Bone marrow (tissue), 2 donors: ENCODE measurements around the gene CADM4.
"Not testable (repeated sequence)": the region's sequence is repeated elsewhere in the genome, so short reads cannot be mapped to it uniquely, and the experiment has no call there.

Experiments used
- DNase-seq, 2 donors: peaks; one replicate each; lab custom pipeline; 2025; lab: John Stamatoyannopoulos, UW

CADM4 gene

DNA sequence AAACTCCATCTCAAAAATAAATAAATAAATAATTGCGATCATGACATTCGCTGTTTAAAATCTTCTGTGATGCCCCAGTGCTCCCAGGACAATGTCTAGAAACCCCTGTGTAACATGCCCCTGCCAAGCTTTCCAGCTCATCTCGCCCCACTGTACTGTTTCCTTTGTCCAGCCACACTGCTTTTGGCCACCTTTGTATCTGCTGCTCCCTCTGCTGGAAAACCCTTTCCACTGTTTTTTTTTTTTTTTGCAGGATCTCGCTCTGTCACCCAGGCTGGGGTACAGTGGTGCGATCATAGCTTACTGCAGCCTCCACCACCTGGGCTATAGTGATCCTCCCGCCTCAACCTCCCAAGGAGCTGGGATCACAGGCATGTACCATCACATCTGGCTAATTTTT lies 22.8 kb upstream of the CADM4 start:
- no peak for DNase-seq

GRCh38 chr19:43660971-43661360 lies 21.3 kb upstream of the CADM4 start:
- DNase-seq: no peak

DNA sequence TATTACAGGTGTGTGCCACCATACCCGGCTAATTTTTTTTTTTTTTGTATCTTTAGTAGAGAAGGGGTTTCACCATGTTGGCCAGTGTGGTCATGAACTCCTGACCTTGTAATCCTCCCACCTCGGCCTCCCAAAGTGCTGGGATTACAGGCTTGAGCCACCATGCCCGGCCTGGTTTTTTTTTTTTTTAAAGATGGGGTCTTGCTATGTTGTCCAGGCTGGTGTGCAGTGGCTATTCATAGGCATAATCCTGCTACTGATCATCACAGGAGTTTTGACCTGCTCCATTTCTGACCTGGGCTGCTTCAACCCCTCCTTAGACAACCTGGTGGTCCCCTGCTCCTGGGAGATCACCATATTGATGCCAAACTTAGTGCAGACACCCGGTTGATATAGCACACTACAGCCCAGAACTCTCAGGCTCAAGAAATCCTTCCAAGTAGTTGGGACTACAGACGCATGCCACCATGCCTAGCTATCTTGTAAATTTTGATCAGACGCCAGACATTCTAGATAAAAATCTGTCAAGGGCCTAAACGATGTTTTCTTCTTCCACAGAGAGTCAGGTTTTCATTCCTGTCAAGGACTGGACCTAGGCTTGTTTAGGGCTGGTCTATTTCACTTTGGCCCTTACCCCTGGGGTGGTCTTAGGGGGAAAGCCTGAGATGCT lies 20.8 kb upstream of the CADM4 start:
- no peak for DNase-seq

- DNase-seq: no peak
Measured at GRCh38 chr19:43658494-43658893, 18.8 kb upstream of the CADM4 start.

GRCh38 chr19:43658001-43658400 lies 18.4 kb upstream of the CADM4 start:
- no peak for DNase-seq

DNA sequence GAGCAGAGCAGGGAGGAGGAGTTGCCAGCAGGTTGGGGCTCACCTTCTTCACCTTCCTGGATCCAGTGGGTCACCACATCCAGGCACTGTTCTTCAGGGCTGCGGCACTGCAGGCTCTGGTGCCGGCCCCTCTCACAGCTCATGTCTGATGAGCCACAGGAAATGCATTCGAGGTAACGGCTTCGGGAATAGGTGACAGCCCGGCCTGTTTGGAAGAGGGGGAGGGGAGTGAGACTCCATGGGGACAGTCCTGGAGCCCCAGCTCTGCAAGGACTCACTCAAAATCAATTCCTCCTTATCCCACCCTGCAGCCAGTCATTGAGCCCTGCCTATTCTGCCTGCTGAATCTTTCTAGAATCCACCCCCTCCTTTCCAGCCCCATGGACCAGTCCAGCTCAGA lies 16.8 kb upstream of the CADM4 start:
- DNase-seq: no peak

- no peak for DNase-seq
Measured at GRCh38 chr19:43652546-43652874, 12.9 kb upstream of the CADM4 start.

GRCh38 chr19:43651758-43652545 lies 12.3 kb upstream of the CADM4 start:
- peak; percentile 11 to 43 for DNase-seq

GRCh38 chr19:43650276-43650675 lies 10.6 kb upstream of the CADM4 start:
- not testable (repeated sequence) for DNase-seq

- DNase-seq: no peak
Measured at GRCh38 chr19:43649514-43649913, 9.9 kb upstream of the CADM4 start.

- DNase-seq: no peak
Measured at GRCh38 chr19:43648633-43649032, 9.0 kb upstream of the CADM4 start.

DNA sequence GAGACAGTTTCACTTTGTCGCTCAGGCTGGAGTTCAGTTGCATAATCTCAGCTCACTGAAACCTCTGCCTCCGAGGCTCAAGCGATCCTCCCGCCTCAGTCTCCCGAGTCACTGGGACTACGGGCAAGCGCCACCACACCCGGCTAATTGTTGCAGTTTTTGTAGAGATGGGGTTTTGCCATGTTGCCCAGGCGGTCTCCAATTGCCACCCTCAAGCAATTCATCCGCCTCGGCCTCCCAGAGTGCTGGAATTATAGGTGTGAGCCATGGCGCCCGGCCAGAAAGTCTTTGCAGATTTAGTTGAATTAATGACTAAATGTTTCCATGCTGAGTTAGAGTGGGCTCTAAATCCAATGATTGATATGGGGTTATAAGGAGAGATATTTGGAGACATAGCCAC lies 4.5 kb upstream of the CADM4 start:
- DNase-seq: no peak

GRCh38 chr19:43643326-43643725 lies 3.7 kb upstream of the CADM4 start:
- no peak for DNase-seq

- DNase-seq: no peak
Measured at GRCh38 chr19:43642531-43642930, 2.9 kb upstream of the CADM4 start.

GRCh38 chr19:43641333-43641732 lies 1.7 kb upstream of the CADM4 start:
- DNase-seq: no peak

GRCh38 chr19:43640424-43640757 lies 741 bp upstream of the CADM4 start:
- no peak for DNase-seq

GRCh38 chr19:43638995-43639518 lies 593 bp downstream of the CADM4 start:
- DNase-seq: no peak

DNA sequence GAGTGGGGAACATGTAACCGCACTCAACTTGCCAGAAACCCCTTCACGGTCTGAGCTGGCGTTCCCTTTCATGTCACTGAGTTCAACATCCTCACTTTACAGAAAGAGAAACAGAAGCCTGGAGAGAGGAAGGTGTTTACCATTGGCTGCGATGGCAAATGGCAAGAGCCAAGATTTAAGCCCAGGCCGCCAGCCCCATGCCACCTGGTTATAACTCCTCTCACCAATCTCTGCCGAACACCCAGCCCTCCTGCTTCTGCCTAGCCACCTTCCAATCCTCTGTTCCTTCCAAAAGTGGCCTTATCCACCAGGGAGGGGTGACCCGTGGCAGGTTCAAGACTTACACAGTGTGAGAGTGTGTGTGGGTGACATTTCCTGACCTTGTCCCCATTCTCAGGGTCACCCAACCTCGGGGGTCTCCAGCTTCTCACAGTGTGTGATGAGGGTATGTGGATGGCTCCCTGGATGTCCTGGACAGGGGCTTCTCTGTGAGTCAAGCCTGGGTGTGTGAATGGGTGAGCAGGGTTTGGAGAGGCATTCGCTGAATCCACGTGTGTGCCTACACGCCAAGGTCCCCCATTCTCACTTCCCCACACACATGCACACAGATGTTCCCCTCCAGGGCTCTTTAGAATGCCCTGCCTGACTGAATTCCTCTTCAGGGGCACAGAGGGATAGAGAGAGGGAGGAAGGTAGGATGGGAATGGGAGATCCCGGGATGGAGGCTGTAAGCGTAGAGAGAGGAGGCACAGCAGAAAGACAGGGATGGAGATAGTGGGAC lies 1.2 kb downstream of the CADM4 start:
- no peak for DNase-seq

GRCh38 chr19:43636121-43636683 lies 3.4 kb downstream of the CADM4 start:
- DNase-seq: no peak

- DNase-seq: not testable (repeated sequence)
Measured at GRCh38 chr19:43635561-43635940, 4.1 kb downstream of the CADM4 start.

GRCh38 chr19:43634872-43635560 lies 4.6 kb downstream of the CADM4 start:
- DNase-seq: no peak

DNA sequence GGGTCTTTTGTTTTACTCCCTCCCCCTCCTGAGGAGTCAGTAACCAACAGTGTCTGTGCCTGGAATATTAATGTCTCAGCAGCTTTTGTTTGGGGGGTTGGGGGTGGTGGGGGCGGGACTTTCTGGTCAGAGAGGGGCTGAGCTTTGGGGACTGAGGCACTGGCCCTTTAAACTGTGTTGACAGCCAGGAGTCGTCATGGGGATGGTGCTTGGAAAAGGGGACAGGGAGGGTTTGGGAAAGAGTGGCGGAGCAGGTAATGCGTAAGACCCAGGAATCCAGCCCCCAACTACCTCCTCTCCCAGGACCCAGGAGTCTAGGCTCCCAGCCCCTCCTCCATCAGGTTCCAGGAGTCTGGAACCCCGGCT lies 5.2 kb downstream of the CADM4 start:
- DNase-seq: no peak
